HL-60 (cell line): Measurements from ENCODE around the gene COPG2.

Source experiments
- DNase-seq, 2 experiments: peaks; one replicate each; pipeline ENCODE4 v3.0.0-alpha.2; 2010 to 2020; ENCODE audit warnings: low read depth in 1 of 2, low spot score in 1 of 2
- H3K27ac ChIP-seq: fragments of 250-450 bp; sonication (Bioruptor Pico); replicated peaks from 2 replicates; pipeline ENCODE4 v1.5.1; 2020; ENCODE audit warnings: mild to moderate bottlenecking, moderate library complexity
- H3K27me3 ChIP-seq: fragments of 250-450 bp; sonication (Bioruptor Pico); 2 replicates; pipeline ENCODE4 v1.5.1; 2021; ENCODE audit warnings: mild to moderate bottlenecking, moderate library complexity; ENCODE audit not compliant: insufficient read depth, poor library complexity, severe bottlenecking
- H3K4me3 ChIP-seq: replicated peaks from 2 replicates; pipeline ENCODE4 v1.5.1; 2011; ENCODE audit warnings: mild to moderate bottlenecking, control low read depth, low read length; ENCODE audit not compliant: insufficient read depth
- GABPA ChIP-seq: IDR thresholded peaks from 2 replicates; pipeline ENCODE4 v1.6.1; 2012; ENCODE audit warnings: low read depth
- POLR2AphosphoS5 ChIP-seq: IDR thresholded peaks from 2 replicates; pipeline ENCODE4 v1.6.1; 2012; ENCODE audit warnings: low read depth
- REST ChIP-seq: IDR thresholded peaks from 2 replicates; pipeline ENCODE4 v1.6.1; 2012; ENCODE audit warnings: low read depth; ENCODE audit not compliant: insufficient replicate concordance
- SPI1 ChIP-seq: IDR thresholded peaks from 2 replicates; pipeline ENCODE4 v1.6.1; 2012; ENCODE audit warnings: low read depth, mild to moderate bottlenecking, borderline replicate concordance
- TF ChIP-seq, protein P1 (sequence below): IDR thresholded peaks from one replicate; pipeline ENCODE4 v1.5.1; 2011; ENCODE audit warnings: low read length, control low read depth, inconsistent platforms; ENCODE audit not compliant: insufficient read depth

COPG2 gene

GRCh38 chr7:130606161-130606560 lies 62.4 kb downstream of the COPG2 start:
- Histone ChIP-seq H3K27ac (no peak overlapping the region), H3K27me3 (no peaks in the 10 kb centered on the region), H3K4me3 (no peak overlapping the region)
- no peak for DNase-seq
- TF ChIP-seq SPI1 (no peak), POLR2AphosphoS5 (no peak), GABPA (no peak), REST (no peak)
- TF ChIP-seq, protein P1, sequence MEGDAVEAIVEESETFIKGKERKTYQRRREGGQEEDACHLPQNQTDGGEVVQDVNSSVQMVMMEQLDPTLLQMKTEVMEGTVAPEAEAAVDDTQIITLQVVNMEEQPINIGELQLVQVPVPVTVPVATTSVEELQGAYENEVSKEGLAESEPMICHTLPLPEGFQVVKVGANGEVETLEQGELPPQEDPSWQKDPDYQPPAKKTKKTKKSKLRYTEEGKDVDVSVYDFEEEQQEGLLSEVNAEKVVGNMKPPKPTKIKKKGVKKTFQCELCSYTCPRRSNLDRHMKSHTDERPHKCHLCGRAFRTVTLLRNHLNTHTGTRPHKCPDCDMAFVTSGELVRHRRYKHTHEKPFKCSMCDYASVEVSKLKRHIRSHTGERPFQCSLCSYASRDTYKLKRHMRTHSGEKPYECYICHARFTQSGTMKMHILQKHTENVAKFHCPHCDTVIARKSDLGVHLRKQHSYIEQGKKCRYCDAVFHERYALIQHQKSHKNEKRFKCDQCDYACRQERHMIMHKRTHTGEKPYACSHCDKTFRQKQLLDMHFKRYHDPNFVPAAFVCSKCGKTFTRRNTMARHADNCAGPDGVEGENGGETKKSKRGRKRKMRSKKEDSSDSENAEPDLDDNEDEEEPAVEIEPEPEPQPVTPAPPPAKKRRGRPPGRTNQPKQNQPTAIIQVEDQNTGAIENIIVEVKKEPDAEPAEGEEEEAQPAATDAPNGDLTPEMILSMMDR: no peak

DNA sequence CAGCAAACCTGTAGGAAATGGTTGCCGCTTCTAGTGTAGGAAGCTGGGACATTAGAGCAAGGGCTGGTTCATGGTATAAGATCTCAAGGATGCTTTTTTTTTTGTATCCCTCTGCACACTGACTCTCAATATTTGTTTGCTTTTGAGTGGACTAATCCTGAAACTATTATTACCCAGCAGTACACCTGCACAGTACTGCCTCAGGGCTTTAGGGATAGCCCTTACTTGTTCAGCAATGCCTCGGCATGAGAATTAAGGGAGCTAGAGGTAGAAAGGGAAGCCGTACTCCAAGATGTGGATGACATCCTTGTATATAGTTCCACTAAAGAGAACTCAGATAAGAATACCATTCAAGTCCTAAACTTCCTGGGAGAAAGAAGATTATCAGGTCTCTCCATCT lies 70.5 kb downstream of the COPG2 start:
- TF ChIP-seq GABPA: no peak
- TF ChIP-seq, protein P1: no peak
- no peak for TF ChIP-seq REST
- no peak for TF ChIP-seq SPI1
- TF ChIP-seq POLR2AphosphoS5: no peak
- DNase-seq: no peak
- Histone ChIP-seq H3K4me3 (no peak overlapping the region), H3K27ac (no peak overlapping the region), H3K27me3 (no peaks in the 10 kb centered on the region)

DNA sequence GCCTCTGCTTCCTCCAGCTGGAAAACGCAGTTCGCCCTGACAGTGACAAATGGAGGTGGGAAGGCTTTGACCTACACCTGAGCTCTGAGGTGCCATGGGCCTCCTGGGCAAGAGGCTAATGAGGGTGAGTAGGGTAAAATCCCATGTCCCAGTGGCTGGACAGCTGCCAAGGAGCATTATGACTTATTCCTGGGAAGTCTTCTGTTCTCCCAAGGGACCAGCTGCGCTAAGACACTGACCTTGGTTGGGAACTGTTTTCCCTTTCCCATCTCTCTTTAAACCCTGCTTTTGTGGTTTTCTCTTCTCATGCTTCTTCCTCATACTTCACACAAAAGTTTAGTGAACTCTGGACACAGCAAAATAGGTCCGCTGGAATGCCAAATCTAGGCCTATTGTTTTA lies 72.6 kb downstream of the COPG2 start:
- Histone ChIP-seq H3K4me3 (no peak overlapping the region), H3K27ac (no peak overlapping the region), H3K27me3 (no peaks in the 10 kb centered on the region)
- no peak for DNase-seq
- TF ChIP-seq POLR2AphosphoS5: no peak
- TF ChIP-seq, protein P1: no peak
- TF ChIP-seq GABPA: no peak
- TF ChIP-seq SPI1: no peak
- no peak for TF ChIP-seq REST
